Chondrocyte (in vitro differentiated cells): ENCODE data around the gene TEKT1. TPM values are rescaled to one million over a fixed set of nuclear protein-coding genes. Genes with fewer than 3 reads are reported as not detected.
"Not testable (repeated sequence)": the region's sequence is repeated elsewhere in the genome, so short reads cannot be mapped to it uniquely, and the experiment has no call there.

Experiments used
- DNase-seq: peaks from one replicate; pipeline ENCODE4 v3.0.0; 2021; ENCODE audit warnings: mixed read lengths, low spot score
- H3K27ac Mint-ChIP-seq: one replicate; pipeline ENCODE4 v1.8.0; 2021; ENCODE audit warnings: mild to moderate bottlenecking, moderate library complexity, mixed read lengths; ENCODE audit not compliant: unreplicated experiment
- H3K27me3 Mint-ChIP-seq: 2 replicates; pipeline ENCODE4 v1.8.0; 2021; ENCODE audit warnings: low read depth, mixed read lengths
- H3K36me3 Mint-ChIP-seq: 2 replicates; pipeline ENCODE4 v1.8.0; 2021; ENCODE audit warnings: low read depth, mixed read lengths
- H3K4me1 Mint-ChIP-seq: 2 replicates; pipeline ENCODE4 v1.8.0; 2021; ENCODE audit warnings: low read depth, mild to moderate bottlenecking, mixed read lengths
- H3K4me3 Mint-ChIP-seq: one replicate; pipeline ENCODE4 v1.8.0; 2021; ENCODE audit warnings: mild to moderate bottlenecking, moderate library complexity, mixed read lengths; ENCODE audit not compliant: unreplicated experiment
- H3K9me3 Mint-ChIP-seq: 2 replicates; pipeline ENCODE4 v1.8.0; 2021; ENCODE audit warnings: low read depth, mixed read lengths
- total RNA-seq: library from RNA; stranded (reverse); gene quantifications from 3 replicates; pipeline ENCODE4 v1.2.1, GENCODE V29; 2021
- TF ChIP-seq, protein P1 (sequence below): fragments of 200-600 bp; sonication (generic); IDR thresholded peaks from 2 replicates; pipeline ENCODE4 v1.5.0; 2021; ENCODE audit warnings: antibody characterized with exemption, mild to moderate bottlenecking, moderate library complexity

The TEKT1 gene
- total RNA-seq, 1 donor from 2014 or later = not detected

DNA sequence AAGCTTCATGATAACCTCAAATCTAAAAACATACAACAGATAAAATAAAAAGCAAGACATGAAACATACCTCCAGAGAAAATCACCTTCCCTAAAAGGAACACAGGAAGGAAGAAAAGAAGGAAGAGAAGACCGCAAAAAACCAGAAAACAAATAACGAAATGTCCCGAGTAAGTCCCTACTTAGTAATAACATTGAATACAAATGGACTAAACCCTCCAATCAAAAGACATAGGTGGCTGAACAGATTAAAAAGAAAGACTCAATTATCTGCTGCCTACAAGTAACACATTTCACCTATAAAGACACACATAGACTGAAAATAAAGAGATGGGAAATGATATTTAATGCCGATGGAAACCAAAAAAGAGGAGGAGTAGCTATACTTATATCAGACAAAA is 49.3 kb downstream of the TEKT1 start:
- TF ChIP-seq, protein P1, sequence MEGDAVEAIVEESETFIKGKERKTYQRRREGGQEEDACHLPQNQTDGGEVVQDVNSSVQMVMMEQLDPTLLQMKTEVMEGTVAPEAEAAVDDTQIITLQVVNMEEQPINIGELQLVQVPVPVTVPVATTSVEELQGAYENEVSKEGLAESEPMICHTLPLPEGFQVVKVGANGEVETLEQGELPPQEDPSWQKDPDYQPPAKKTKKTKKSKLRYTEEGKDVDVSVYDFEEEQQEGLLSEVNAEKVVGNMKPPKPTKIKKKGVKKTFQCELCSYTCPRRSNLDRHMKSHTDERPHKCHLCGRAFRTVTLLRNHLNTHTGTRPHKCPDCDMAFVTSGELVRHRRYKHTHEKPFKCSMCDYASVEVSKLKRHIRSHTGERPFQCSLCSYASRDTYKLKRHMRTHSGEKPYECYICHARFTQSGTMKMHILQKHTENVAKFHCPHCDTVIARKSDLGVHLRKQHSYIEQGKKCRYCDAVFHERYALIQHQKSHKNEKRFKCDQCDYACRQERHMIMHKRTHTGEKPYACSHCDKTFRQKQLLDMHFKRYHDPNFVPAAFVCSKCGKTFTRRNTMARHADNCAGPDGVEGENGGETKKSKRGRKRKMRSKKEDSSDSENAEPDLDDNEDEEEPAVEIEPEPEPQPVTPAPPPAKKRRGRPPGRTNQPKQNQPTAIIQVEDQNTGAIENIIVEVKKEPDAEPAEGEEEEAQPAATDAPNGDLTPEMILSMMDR = no peak
- H3K9me3 Mint-ChIP-seq = peaks cover 5% of the 10 kb centered on the region
- H3K27me3 Mint-ChIP-seq = peaks cover 70% of the 10 kb centered on the region
- no peak for DNase-seq
- no peak overlapping the region for H3K4me3 Mint-ChIP-seq
- no peak overlapping the region for H3K27ac Mint-ChIP-seq
- no peaks in the 10 kb centered on the region for H3K36me3 Mint-ChIP-seq
- peaks cover 4% of the 10 kb centered on the region for H3K4me1 Mint-ChIP-seq

DNA sequence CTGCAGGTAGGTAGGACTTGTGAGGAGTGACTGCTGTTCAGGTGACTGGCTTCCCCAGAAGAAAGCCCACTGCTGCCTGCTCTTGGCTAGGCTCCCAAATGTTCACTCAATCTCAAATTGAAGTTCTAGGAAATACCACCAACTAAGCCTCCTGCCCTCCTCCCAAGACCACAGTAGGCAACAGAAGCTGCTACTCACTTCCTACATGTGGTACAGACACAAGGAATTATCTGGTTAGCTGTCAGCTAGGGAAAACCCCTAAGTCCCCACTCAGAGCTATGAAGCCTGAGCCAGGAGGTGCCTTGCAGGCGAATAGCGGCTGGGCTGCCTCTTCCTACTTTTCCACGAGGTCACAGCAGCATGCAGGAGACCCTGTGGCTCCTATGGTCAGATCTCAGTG is 50.6 kb downstream of the TEKT1 start:
- H3K9me3 Mint-ChIP-seq = peaks cover 5% of the 10 kb centered on the region
- no peak overlapping the region for H3K27ac Mint-ChIP-seq
- no peaks in the 10 kb centered on the region for H3K4me1 Mint-ChIP-seq
- DNase-seq = no peak
- H3K36me3 Mint-ChIP-seq = no peaks in the 10 kb centered on the region
- H3K27me3 Mint-ChIP-seq = peaks cover 74% of the 10 kb centered on the region
- TF ChIP-seq, protein P1 = no peak
- no peak overlapping the region for H3K4me3 Mint-ChIP-seq

DNA sequence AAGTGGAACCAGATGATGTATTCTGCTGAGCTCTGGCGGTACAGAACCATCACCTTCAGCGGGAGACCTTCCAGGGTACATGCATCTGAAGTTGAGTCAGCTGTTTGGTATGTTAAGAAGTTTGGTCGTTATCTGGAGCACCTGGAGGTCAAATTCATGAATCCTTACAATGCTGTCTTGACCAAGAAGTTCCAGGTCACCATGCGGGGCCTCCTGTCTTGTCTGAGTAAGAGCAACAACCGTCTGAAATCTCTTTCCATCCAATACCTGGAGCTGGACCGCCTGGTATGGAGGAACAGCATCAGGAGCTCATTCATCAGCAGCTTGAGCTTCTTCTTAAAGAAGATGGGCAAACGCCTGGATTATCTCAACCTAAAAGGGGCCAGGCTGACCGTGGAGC is 51.5 kb downstream of the TEKT1 start:
- DNase-seq = no peak
- no peak overlapping the region for H3K27ac Mint-ChIP-seq
- peaks cover 76% of the 10 kb centered on the region for H3K27me3 Mint-ChIP-seq
- H3K4me1 Mint-ChIP-seq = no peaks in the 10 kb centered on the region
- peaks cover 1% of the 10 kb centered on the region for H3K9me3 Mint-ChIP-seq
- TF ChIP-seq, protein P1 = no peak
- peaks cover under 1% of the 10 kb centered on the region for H3K36me3 Mint-ChIP-seq
- no peak overlapping the region for H3K4me3 Mint-ChIP-seq

DNA sequence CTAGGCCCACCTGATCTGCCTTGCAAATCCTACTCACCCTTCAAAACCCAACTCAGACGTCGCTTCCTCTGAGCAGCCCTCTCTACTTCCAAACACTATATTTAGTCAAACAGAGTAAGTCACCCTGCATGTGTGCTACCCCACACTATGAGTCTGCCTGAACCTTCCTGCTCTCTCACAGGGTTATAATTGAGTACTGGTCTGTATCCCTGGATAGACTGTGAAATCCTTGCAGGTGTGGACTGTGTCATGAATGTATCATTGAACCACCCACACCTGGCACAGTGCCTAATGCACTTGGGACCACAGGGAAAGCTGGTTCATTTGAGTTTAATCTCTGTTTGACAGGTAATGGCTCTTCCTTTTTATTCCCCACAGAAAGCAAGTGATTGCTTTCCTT is 52.1 kb downstream of the TEKT1 start:
- H3K4me3 Mint-ChIP-seq = no peak overlapping the region
- H3K27ac Mint-ChIP-seq = no peak overlapping the region
- peaks cover 1% of the 10 kb centered on the region for H3K9me3 Mint-ChIP-seq
- TF ChIP-seq, protein P1 = no peak
- peaks cover 77% of the 10 kb centered on the region for H3K27me3 Mint-ChIP-seq
- no peak for DNase-seq
- H3K4me1 Mint-ChIP-seq = no peaks in the 10 kb centered on the region
- peaks cover 3% of the 10 kb centered on the region for H3K36me3 Mint-ChIP-seq

DNA sequence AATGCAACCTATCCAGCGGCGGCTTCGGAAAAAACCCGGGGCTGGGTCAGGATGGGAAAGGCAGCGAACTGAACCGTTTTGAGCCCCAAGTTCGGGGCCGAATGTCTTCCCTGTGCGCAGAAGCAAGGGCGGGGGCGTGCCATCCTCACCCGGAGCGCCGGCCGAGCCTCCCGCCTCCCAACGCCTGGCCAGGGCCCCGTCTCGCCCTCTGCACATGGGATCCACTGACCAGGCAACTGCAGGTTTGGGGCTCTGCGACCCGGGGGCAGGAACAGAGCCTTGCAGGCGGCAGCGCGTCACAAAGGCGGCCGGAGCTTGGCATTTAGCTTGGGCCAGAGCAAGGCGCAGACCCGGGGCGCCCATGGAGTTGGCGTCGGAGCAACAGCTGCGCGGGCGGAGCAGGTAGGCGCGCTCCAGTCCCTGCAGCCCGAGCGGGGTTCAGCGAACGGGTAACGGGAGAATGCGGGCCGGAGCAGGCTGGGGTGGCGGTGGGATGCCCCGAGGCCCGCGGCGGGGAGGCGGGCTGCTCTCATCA is 55.6 kb downstream of the TEKT1 start, which contains the start of gene FBXO39:
FBXO39 (plus strand) TSS at position 345 of the 535 bp plus-strand sequence. CDS start 3,654 bp downstream, outside the sequence.
- TF ChIP-seq, protein P1 = no peak
- H3K36me3 Mint-ChIP-seq = peaks cover 7% of the 10 kb centered on the region
- peak within 1 kb of the TSS; percentile 35 for H3K4me3 Mint-ChIP-seq
- peaks cover 66% of the 10 kb centered on the region for H3K27me3 Mint-ChIP-seq
- H3K27ac Mint-ChIP-seq = no peak within 1 kb of the TSS
- peaks cover 11% of the 10 kb centered on the region for H3K9me3 Mint-ChIP-seq
- no peak for DNase-seq
- no peaks in the 10 kb centered on the region for H3K4me1 Mint-ChIP-seq

DNA sequence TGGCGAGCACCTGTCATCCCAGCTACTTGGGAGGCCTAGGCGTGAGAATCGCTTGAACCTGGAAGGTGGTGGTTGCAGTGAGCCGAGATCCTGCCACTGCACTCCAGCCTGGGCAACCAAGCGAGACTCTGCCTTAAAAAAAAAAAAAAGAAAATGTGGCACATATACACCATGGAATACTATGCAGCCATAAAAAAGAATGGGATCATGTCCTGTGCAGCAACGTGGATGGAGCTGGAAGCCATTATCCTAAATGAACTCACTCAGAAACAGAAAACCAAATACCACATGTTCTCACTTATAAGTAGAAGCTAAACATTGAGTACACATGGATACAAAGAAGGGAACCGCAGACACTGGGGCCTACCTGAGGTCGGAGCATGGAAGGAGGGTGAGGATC is 56.6 kb downstream of the TEKT1 start:
- H3K36me3 Mint-ChIP-seq, H3K4me3 Mint-ChIP-seq, H3K4me1 Mint-ChIP-seq, H3K27ac Mint-ChIP-seq, DNase-seq: not testable (repeated sequence)
- Mint-ChIP-seq H3K9me3 (peaks cover 12% of the 10 kb centered on the region), H3K27me3 (peaks cover 63% of the 10 kb centered on the region)
